Transverse colon (tissue), 4 donors: ENCODE measurements around the gene CAMTA1.

Experiments used
- CTCF ChIP-seq, 5 experiments: fragments of 200-600 bp in 3 of 5; fragments of 450-650 bp in 2 of 5; sonication (generic) in 3 of 5; IDR thresholded peaks; 1 replicate in 2 of 5; 2 replicates in 3 of 5; pipeline ENCODE4 v1.5.1; 2016 to 2017; ENCODE audit warnings: antibody characterized with exemption in 5 of 5, inconsistent platforms in 3 of 5, mild to moderate bottlenecking in 2 of 5, moderate library complexity in 1 of 5
- EP300 ChIP-seq: sonication (generic); formaldehyde crosslinking; IDR thresholded peaks from one replicate; pipeline ENCODE4 v1.6.1; 2017; ENCODE audit warnings: antibody characterized with exemption, low read depth
- POLR2A ChIP-seq: fragments of 450-650 bp; IDR thresholded peaks from one replicate; pipeline ENCODE4 v1.6.1; 2016; ENCODE audit warnings: antibody characterized with exemption, mild to moderate bottlenecking, moderate library complexity
- POLR2AphosphoS5 ChIP-seq, 3 donors: sonication (generic); formaldehyde crosslinking; IDR thresholded peaks; one replicate each; pipeline ENCODE4 v1.6.1; 2016; ENCODE audit warnings: antibody characterized with exemption in 3 of 3

DNA sequence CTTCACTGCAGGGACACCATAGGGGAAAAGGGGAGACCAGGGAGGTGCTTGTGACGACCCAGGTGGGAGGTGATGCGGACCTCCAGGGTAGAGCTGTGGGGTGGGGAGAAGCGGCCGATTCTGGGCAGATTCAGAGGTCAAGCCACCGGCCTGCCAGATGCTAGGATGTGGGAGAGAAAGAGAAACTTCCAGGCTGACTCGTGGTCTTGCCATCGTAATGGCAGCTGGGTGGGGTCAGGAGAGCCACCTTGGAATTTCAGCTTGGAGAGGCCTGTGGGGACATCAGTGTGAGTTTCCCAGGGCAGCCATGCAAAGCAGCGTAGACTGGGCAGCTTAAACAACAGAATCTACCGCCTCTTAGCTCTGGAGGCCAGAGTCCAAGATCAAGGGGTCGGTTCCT, 727.8 kb downstream of the CAMTA1 start:
- TF ChIP-seq POLR2AphosphoS5 (IDR thresholded peaks at IDR 0.05) (no peak), CTCF (IDR thresholded peaks at IDR 0.05) (no peak), POLR2A (no peak), EP300 (no peak)
